ENCODE results near the gene EHBP1.

Gene EHBP1

DNA sequence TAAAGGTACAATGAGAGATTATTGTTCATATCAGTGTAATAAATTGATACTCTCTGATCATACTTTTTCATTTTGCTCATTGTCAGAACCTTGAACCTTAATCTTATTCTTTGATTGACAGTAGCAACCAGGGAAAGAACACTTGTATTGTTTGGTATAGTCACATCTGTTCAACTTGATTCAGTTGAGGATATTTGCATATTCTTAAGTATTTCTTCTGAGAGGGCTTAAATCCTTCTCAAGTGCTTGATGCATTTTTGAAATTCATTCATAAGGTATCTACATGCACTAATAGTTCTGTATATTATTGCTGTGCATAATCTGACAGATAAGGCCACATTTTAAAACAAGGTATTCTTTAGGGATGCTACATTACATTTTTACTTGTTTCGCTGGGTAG, 118.9 kb downstream of the EHBP1 start:
- no peak for DNase-seq

DNA sequence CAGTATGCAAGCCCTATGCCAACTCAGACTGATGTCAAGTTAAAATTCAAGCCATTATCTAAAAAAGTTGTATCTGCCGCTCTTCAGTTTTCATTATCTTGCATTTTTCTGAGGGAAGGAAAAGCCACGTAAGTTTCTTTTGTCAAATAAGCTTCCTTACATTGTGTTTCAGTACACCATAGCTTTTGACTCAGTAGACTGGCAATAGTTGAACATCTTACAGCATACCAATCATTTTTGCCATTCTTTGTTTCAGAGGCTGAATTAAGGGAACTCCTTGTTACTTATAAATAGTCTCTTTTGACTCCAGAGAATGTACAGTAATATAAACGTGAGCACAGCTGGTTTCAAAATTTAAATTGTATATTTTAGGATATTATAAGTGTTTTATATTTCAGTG, 120.6 kb downstream of the EHBP1 start:
- DNase-seq: peak; percentile 77

DNA sequence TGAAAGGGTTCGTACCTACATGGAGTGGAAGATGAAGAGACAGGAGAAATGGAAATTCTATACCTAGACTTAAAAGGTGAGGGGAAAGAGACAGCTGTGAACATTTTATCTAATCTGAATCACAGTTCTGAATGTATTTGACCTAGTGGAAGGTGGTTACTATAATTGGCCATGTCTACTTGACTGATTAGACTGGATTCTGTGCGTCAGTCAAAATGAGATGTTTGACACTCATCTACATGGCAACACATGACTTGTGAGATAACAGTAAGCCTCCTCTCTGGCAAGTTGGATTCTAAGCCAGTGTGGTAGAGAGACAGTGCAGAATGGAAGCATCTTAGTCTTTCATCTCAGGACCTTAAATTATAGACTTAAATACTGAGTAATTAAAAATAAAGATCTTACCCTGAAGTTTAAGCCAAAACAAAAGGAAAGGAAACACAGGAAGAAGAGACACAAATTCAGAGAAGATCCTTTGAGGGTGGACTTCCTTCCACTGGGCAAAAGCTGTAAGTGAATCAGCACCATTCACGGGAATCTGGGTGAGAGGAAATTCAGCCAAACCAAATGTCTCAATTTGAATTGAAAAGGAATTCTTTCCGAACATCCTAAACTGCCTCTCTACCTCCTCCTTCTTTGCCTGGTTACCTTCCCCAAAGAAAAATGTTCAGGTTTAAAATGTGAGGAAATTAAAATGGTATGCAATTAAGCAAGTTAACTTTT, 121.6 kb downstream of the EHBP1 start:
- DNase-seq: peak; percentile 70

DNA sequence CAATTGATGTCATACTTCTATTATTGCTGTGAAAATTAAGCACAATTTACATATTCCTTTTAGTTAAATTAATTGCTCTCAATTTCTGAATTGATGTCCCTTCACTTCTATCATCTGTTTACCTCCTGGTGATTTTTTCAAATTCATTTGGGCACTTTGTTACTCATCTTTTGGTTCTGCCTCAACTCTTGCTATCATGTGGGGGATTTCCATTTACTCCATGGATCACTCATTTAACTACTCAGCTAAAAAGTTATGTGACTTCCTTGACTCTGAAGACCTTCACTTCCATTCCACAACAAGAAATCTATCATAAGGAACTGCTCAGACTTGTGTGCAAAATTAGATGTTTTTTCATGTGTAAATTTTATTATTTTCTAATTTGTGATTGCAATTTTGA, 126.2 kb downstream of the EHBP1 start:
- no peak for DNase-seq

DNA sequence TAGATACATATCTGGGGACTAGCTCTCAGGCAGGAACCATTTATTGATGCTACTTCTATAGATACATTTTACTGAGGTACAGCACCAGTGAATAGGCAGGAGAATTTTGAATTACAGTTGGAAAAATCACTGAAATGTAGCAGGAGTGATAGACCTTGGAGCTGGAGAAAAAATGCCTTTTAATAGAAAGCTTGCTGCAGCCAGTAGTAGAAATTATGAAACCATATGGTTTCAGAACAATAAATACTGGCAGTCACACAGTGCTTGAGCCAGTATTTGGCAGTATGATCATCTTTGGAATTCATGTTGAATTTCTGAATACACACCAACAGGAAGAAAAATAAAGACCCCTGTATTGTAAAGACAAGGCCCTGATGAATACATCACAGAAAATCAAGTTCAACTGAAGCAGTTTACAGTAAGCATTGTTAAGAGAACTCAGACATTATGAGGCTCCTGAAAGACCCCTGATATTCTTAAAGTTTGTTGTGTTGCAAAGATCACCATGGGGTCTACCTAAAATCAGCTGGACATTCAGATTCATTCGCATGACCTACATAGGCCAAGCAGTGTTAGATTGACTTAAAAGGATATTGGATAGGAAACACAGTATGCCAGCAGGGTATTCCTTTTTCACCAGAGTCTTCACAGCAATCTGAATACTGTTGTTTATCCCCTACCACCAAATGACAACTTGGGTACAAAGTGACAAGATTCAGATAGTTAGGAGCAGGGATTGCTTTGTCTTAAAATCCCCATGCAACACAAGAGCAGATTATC, 139.0 kb downstream of the EHBP1 start:
- no peak for DNase-seq

DNA sequence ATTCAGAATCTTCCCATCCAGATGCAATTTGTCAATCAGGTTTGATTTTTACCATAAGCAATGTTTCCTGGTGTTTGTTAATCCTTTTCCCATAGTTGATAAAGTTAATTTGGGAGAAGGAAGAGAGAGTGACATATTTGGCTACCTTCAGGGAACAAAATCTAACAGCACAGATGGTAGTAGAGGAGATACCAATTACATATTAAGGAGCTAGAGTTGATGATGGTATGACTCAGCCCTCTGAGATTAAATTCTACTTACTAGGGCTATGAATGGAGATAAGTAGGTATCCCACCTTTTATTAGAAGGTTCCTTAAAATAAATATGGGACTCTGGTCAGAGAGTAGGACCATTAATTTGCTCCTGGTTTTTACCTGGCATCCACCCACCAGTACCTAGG, 139.7 kb downstream of the EHBP1 start:
- DNase-seq: no peak

DNA sequence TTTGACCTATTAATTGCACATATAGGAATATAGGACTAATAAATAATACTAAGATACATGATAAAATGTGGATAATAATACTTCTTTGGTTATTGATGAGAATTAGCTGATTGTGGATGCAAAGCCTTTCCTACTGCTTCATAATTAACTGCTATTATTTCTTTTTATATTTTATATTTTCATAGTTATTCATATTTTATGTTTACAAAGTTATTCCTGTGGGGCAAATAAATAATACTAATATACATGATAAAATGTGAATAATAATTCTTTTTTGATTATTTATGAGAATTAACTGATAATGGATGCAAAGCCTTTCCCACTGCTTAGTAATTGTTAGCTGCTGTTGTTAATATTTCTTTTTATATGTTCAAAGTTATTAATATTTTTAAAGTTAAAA, 146.7 kb downstream of the EHBP1 start:
- no peak for DNase-seq

DNA sequence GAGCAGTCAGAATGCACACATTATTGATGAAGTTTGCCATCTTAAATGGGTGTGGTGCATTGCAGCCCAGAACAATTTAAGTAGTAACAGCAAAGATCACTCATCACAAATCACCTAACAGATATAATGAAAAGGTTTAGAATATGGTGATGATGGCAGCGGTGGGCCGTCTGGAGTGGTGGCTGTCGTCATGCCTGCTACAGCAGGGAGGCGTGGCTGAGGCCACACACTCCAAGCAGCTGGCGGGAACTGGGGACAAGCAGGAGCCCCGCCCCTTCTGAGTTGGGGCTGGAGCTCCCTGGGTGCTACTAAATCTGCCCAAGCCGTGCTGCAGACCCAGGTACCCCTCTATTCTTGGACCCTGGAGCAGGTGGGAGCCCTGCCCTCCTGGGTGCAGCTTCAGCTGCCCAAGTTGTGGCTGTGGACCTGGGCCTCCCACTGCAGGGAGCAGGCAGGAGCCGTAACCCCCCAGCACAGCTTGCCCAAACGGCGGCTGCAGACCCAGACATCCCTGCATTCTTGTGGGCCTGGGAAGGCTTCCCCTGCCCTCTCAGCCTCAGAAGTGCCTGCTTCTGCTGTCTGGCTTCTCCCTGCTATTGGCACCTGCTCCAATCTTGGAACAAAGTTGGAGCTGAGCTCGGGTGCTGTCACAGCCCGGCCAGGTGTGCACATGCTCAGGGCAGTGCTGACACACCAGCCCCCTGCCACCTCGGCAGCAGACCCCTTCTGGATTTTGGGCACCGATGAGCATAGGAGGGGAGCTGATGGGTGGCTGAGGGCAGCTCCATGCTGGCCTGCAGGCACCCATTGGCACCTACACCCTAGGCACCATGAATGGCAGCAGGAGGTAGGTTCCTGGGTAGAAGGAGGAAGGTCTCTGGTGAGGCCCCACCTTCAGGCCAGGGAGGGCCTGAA, 149.3 kb downstream of the EHBP1 start:
- DNase-seq: no peak

DNA sequence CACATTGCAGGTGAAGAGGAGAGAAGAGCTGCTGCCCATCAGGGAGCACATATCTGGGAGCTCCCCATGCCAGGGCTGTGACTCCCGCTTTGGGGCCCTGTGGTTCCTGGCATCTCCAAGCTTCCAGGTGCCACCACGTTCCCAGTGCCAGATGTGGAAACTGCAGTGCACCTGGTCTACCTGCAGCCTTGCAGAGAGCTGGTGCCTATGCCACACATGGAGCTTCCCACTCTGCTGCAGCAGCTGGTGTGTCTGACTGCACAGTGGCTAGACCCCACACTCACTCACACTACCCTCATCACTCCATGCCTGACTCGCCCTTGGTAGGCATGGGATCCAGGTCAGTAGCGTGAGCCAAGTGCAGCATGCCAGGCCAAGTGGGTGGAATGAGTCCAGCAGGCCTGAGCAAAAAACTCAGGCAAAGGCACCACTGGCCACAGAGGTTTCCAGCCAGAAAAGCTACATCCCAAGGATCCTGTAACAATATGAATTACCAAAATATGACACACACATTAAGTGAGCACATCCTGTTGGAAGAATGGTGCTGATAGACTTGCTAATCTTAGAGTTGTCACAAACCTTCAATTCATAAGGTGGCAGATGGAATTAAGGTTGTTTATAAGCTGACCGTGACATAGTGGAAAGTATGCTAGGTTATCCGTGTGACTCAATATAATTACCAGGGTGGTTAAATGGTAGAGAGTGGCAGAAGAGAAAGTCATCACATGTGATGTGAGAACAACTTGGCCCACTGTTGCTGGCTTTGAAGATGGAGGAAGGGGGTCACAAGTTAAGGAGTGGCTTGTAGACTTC, 150.9 kb downstream of the EHBP1 start:
- no peak for DNase-seq

DNA sequence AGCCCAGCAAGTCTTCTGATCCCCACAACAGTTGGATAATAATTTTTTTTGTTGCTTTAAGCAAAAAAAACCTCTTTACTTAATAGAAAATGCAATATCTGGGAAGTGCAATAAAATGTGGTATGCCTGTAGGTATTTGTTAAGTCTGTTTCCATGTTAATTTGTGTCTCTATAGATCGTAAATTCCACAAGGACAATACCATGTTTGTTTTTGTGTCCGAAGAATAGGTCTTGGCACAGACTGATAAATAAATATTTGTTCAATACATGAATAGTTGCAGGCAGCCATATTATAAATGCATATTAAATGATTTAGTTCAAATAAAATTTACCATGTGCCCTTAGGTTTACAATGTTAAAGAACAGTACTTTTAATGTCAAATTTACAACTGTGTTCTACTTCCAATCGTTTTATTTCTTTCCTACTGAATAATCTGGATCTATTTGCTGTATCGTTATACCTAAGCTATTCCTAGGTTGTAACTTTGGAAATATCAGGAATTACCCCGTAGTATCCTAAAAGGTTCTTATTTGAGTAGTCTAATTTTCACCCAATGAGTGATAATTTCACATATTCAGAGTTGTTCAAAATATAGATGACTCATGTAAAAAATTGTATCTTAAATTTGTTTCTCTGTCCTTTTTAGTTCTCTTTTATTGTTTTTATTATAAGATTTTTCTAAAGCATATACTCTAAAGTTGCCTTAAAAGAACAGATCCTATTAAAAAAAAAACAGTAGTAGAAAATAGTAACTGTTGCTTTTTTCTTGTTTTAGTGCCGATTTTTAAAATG, 151.8 kb downstream of the EHBP1 start:
- no peak for DNase-seq

DNA sequence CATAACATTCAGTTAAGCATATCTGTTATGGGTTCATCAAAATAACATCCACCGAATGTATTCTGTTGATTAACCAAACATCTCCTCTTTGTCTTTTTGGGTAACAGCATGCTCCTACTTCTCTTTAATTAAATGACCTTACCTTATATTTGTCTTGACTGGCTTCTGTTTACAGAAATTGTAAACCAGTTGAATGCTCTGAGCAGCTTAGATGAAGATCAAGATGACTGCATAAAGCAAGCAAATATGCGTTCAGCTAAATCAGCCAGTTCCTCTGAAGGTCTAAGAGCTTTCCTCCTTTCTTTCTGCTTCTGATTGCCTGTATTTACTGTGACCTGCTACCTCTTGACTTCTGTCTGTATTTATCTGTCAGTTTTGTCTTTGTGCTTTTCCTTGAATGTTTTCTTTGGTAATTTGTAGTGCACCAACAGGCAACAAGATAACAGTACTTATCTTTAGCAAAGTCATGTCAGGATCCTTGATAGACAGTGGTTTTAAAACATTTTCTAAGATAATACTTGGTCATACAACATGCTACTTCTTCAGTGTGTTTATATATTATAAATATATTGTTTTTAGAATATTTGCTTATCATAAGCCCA, 152.8 kb downstream of the EHBP1 start:
- no peak for DNase-seq

DNA sequence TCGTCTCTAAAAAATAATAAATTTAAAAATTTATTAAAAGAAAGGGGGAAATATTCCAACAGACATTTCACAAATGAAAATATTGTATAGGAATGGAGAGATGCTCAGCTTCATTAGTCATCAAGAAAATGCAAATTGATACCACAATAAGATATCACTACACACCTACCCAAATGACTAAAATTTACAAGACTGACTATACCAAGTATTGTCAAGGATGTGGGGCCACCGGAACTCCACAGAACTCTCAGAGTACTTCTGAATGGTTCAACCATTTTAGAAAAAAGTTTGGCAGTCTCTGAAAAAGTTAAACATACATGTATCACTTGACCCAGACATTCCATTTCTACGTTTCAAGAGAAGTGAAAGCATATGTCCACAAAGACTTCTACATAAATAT, 163.4 kb downstream of the EHBP1 start:
- DNase-seq: no peak

DNA sequence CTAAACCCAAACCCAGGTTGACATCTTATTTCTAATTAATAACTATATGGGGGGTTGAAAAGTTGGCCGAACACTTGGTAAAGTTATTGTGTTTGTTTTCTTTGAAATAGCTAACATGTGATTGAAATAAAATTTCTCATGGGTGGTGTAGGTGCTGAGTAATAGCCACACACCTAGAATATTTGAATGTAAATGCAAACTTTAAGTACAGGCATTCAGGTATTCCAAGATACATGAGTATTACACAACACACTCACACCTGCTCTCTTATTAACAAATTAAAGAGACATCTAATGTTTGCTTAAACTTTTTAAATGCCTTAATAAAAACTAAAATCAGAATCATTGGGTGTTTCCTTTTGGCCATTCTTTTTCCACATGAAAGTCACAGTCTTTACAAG, 165.5 kb downstream of the EHBP1 start:
- DNase-seq: no peak

DNA sequence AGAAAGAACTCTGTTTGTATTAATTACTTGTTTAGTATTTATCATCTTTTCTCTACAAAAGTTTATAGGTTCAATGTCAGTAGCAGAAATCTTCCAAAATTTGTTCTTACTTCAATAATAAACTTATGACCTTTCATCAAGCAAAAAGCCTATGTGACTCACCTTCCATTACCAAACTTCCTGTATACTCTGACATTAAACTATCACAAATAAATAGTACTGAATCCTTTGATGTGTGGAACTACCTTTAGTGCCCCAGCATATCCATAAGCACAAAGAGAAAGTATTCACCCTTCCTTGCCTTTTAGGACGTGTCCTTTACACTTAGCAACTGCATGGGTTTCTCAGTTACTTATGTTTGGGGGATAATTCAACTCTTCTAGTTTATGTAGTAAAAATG, 166.0 kb downstream of the EHBP1 start:
- peak; percentile 4 for DNase-seq

DNA sequence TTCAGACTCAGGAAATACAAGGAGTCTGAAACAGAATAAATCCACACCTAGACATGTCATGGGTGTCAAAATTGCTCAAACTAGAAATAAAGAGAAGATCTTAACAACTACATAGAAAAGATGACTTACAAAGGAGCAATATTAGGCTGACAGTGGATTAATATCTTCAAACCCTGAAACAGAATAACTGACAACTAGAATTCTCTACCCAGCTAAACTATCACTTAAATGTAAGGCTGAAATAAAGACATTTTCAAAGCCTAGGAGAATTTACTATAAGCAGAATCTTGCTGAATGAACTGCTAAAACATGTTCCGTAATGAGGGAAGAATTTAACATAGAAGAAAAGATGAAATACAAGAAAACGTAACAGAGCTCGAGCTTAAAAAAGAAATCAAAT, 168.1 kb downstream of the EHBP1 start:
- DNase-seq: no peak

DNA sequence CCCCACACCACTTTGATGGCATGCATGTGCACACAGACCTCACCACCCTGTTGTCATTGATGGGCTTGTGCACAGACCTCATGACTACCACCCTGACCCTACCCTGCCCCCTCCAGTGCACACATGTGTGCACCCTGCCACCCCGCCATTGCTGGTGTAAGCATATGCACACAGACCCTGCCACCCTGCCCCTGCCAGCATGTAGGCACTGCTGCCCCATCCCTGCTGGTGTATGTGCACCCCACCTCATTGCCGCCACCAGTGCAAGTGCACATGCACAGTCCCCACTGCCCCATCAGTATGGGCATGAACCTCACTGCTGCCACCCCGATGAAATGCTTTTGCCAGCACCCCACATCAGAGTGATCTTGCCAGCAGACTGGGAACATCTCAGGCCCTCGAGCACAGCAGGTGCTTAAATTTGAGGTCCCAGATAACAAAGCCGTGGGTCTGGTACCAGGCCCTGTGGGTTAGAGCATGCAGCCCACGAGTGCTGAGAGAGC, 169.4 kb downstream of the EHBP1 start:
- no peak for DNase-seq

DNA sequence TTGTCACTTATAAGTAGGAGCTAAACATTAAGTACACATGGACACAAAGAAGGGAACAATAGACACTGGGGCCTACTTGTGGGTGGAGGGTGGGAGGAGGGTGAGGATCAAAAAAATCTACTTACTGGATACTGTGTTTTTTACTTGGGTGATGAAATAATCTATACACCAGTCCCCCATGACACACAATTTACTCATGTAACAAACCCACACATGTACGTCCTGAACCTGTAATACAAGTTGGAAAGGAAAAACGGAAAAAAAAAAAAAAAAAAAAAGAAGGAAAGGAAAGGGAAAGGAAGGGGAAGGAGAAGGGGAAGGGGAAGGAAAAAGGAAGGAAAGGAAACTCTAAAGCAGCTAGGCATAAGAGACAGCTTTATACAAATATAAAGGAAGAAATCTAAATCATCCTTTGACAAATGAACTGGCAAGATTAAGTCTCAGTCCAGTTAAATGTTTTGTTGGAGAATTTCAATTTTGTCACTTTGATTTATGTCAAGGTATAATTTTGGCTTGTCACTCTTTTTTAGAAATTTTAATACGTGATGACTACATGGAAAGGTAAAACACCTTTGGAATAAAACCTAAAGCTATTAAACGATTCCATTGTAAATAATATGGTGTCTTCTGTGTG, 175.8 kb downstream of the EHBP1 start:
- DNase-seq: no peak

DNA sequence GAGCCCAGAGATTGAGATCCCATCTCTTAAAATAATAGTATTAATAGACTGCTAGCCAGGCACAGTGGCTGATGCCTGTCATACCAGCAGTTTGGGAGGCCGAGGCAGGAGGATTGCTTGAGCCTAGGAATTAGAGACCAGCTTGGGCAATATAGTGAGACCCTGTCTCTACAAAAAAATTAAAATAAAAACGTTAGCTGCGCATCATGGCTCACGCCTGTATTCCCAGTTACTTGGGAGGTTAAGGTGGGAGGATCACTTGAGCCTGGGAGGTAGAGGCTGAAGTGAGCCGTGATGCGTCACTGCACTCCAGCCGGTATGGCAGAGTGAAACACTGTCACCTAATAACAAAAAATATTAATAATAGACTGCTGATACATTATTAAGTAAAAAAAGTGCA, 178.1 kb downstream of the EHBP1 start:
- DNase-seq: no peak

DNA sequence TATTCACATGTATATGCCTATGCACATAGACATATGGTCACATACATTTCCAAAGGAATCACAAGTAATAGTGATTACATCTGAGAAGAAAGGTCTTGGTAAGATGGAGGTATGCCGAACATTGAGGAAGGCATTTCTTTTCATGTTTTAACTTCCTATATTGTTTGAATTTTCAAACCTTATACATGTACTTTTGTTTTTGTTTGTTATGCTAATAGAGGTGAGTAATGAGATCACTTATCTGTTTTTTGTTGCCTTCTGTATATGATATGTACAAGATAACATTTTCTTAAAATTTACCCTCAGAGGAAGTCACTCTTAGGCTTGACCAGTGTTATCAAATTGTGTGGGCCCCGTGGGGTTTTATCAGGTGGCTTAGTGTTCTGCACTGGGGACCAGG, 178.6 kb downstream of the EHBP1 start:
- DNase-seq: no peak

DNA sequence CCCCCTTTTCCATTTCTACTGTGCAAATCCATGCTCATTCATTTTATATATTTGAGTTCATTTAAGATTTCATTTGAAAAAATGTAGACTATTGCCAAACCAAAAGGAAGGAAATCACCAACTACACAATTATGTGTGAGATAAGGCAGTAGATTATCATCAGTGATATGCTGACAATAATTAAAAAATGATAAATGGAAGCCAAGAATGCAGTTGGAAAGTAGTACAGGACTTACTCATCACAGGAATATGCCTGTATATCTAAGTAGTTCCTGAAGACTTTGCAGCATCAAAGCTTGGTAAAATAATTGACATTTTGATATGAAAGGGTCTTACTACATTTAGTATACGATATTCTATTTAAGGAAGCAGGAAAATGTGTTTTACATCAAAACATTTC, 179.0 kb downstream of the EHBP1 start:
- peak; percentile 38 for DNase-seq

All from NCI-H226 (cell line).